Neuron (in vitro differentiated cells): ENCODE results near the gene C4BPB.
"Not testable (repeated sequence)": the region's sequence is repeated elsewhere in the genome, so short reads cannot be mapped to it uniquely, and the experiment has no call there.

ENCODE experiments used
- H2AFZ ChIP-seq: one replicate; pipeline ENCODE4 v1.6.1; 2013; ENCODE audit warnings: low read depth, mild to moderate bottlenecking, inconsistent platforms, low read length, moderate library complexity
- H3K27me3 ChIP-seq: one replicate; pipeline ENCODE4 v1.6.1; 2013; ENCODE audit warnings: low read length; ENCODE audit not compliant: insufficient read depth
- H3K36me3 ChIP-seq: one replicate; pipeline ENCODE4 v1.6.1; 2013; ENCODE audit warnings: low read length; ENCODE audit not compliant: insufficient read depth
- H3K4me1 ChIP-seq: one replicate; pipeline ENCODE4 v1.6.1; 2013; ENCODE audit warnings: low read length; ENCODE audit not compliant: insufficient read depth
- H3K4me3 ChIP-seq: 2 replicates; pipeline ENCODE4 v1.5.1; 2013; ENCODE audit warnings: mild to moderate bottlenecking, low read length, moderate library complexity
- H3K9me3 ChIP-seq: one replicate; pipeline ENCODE4 v1.6.1; 2013; ENCODE audit warnings: low read length

Gene C4BPB, protein sequence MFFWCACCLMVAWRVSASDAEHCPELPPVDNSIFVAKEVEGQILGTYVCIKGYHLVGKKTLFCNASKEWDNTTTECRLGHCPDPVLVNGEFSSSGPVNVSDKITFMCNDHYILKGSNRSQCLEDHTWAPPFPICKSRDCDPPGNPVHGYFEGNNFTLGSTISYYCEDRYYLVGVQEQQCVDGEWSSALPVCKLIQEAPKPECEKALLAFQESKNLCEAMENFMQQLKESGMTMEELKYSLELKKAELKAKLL

DNA sequence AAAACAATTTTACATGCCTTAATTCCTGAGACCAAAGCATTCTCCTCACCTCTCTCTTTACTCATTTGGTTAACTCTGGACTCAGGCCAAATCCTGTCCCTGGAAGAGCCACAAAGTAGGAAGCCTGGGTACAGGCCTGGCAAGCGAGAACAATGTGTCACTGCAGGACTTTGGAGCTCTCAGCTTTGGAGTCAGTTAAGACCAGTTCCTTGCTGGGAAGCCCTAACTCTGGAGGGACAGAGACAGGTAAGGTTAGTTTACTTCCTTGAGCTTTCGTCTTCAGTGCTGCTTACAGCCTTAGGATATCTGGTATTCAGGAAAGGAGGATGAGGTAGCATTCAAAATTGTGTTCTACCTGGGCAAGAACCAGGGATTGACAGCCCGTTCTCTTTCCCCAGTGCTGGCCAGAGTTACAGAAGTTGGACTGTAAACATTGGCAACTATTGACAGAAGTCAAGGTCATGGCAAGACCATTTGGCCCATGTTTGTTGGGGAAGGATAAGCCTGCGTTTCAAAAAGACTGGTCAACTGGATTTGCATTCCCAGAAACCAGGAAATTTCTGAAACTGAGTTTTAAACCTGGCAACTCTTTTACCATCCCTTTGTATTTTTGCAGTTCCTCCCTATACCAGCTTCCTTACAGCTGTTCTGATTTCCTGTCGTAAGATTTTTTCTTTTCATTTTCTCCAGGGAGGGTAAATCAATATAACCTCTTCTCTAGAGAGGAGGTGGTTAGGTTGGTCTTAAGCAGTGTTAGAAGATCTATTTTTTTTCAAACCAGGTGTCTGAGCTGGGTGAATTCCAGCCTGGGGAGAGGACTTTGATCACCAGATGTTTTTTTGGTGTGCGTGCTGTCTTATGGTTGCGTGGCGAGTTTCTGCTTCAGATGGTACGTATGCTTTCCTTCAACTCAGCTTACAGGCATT is at the start of gene C4BPB:
Gene C4BPB, plus strand, starts transcription at position 160 of the 926 bp plus-strand sequence. Its CDS starts 672 bp downstream, at position 832.
- no peak within 1 kb of the TSS for H3K4me3 ChIP-seq
- no peak within 1 kb of the TSS for H2AFZ ChIP-seq
- H3K27me3 ChIP-seq, result peaks cover 9% of the 10 kb centered on the region
- no peaks in the 10 kb centered on the region for H3K9me3 ChIP-seq
- H3K4me1 ChIP-seq, result no peaks in the 10 kb centered on the region
- no peaks in the 10 kb centered on the region for H3K36me3 ChIP-seq

- Histone ChIP-seq H3K9me3 (no peaks in the 10 kb centered on the region), H3K27me3 (peaks cover 4% of the 10 kb centered on the region), H3K4me1 (peaks cover 11% of the 10 kb centered on the region), H3K4me3 (no peak overlapping the region), H2AFZ (no peak overlapping the region), H3K36me3 (no peaks in the 10 kb centered on the region)
These were observed 49.1 kb upstream of the C4BPB start for GRCh38 chr1:207039380-207040180.

GRCh38 chr1:207040181-207040533 is 48.5 kb upstream of the C4BPB start:
- H3K4me3 ChIP-seq, result no peak overlapping the region
- peaks cover under 1% of the 10 kb centered on the region for H3K27me3 ChIP-seq
- no peaks in the 10 kb centered on the region for H3K36me3 ChIP-seq
- no peaks in the 10 kb centered on the region for H3K9me3 ChIP-seq
- peaks cover 11% of the 10 kb centered on the region for H3K4me1 ChIP-seq
- no peak overlapping the region for H2AFZ ChIP-seq

- H3K4me3 ChIP-seq, H2AFZ ChIP-seq, H3K27me3 ChIP-seq, H3K9me3 ChIP-seq, H3K36me3 ChIP-seq: not testable (repeated sequence)
- peaks cover 11% of the 10 kb centered on the region for H3K4me1 ChIP-seq
These were observed 47.3 kb upstream of the C4BPB start for GRCh38 chr1:207041397-207041796.

DNA sequence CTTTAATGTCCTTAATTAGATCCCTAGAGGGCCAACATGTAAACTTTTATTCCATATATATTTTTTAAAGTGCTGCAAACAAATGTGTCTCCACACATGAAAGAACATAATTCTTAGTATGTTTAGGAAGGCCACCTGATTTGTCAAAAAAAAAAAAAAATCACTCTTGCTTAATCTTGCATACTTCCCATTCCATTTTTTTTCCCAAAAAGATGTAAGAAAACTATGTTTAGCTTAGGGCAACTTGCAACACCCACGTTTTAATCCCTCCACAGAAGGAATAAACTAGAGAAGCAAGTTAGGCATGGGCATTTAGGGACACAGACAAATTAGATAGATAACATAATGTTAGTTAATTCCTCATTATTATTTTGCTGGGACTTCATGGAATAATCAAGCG is 43.2 kb upstream of the C4BPB start:
- Histone ChIP-seq H3K9me3 (no peaks in the 10 kb centered on the region), H3K36me3 (peaks cover 37% of the 10 kb centered on the region), H3K27me3 (no peaks in the 10 kb centered on the region), H2AFZ (no peak overlapping the region), H3K4me3 (no peak overlapping the region), H3K4me1 (peaks cover 23% of the 10 kb centered on the region)

GRCh38 chr1:207047505-207047904 is 41.2 kb upstream of the C4BPB start:
- Histone ChIP-seq H2AFZ (no peak overlapping the region), H3K9me3 (no peaks in the 10 kb centered on the region), H3K4me3 (no peak overlapping the region), H3K36me3 (peaks cover 37% of the 10 kb centered on the region), H3K27me3 (no peaks in the 10 kb centered on the region), H3K4me1 (peaks cover 34% of the 10 kb centered on the region)

GRCh38 chr1:207048041-207048440 is 40.6 kb upstream of the C4BPB start:
- Histone ChIP-seq H3K27me3 (no peaks in the 10 kb centered on the region), H3K36me3 (peaks cover 37% of the 10 kb centered on the region), H2AFZ (no peak overlapping the region), H3K4me3 (no peak overlapping the region), H3K4me1 (peaks cover 34% of the 10 kb centered on the region), H3K9me3 (no peaks in the 10 kb centered on the region)

GRCh38 chr1:207049054-207049453 is 39.6 kb upstream of the C4BPB start:
- no peaks in the 10 kb centered on the region for H3K27me3 ChIP-seq
- H3K36me3 ChIP-seq, result peaks cover 37% of the 10 kb centered on the region
- no peaks in the 10 kb centered on the region for H3K9me3 ChIP-seq
- peaks cover 34% of the 10 kb centered on the region for H3K4me1 ChIP-seq
- no peak overlapping the region for H2AFZ ChIP-seq
- peak overlapping the region; percentile 97 for H3K4me3 ChIP-seq

DNA sequence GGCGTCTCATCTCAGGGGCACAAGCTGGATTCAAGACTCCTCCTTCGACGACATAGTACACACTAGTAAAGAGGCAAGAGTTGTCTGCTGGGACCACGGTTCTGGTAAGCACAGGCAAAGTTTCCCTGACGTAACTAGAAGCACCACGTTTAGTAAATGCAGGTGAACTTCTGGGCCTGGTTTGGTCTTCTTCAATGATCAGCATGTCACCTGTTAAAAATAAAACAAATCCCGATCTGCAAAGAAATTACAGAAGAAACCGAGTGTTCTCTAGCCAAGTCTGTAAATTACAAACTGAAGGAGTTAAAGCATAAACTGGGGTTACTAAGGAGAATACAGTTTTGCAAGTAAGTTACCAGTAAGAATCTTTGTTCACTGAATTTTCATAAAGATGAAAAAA is 39.1 kb upstream of the C4BPB start:
- peaks cover 34% of the 10 kb centered on the region for H3K4me1 ChIP-seq
- no peaks in the 10 kb centered on the region for H3K9me3 ChIP-seq
- no peak overlapping the region for H2AFZ ChIP-seq
- H3K36me3 ChIP-seq, result peaks cover 37% of the 10 kb centered on the region
- H3K27me3 ChIP-seq, result no peaks in the 10 kb centered on the region
- peak overlapping the region; percentile 97 for H3K4me3 ChIP-seq

GRCh38 chr1:207049974-207050391 is 38.7 kb upstream of the C4BPB start:
- H3K4me3 ChIP-seq, result peak overlapping the region; percentile 97
- peaks cover 37% of the 10 kb centered on the region for H3K36me3 ChIP-seq
- H3K4me1 ChIP-seq, result peaks cover 34% of the 10 kb centered on the region
- no peaks in the 10 kb centered on the region for H3K9me3 ChIP-seq
- peak overlapping the region; percentile 91 for H2AFZ ChIP-seq
- H3K27me3 ChIP-seq, result no peaks in the 10 kb centered on the region

DNA sequence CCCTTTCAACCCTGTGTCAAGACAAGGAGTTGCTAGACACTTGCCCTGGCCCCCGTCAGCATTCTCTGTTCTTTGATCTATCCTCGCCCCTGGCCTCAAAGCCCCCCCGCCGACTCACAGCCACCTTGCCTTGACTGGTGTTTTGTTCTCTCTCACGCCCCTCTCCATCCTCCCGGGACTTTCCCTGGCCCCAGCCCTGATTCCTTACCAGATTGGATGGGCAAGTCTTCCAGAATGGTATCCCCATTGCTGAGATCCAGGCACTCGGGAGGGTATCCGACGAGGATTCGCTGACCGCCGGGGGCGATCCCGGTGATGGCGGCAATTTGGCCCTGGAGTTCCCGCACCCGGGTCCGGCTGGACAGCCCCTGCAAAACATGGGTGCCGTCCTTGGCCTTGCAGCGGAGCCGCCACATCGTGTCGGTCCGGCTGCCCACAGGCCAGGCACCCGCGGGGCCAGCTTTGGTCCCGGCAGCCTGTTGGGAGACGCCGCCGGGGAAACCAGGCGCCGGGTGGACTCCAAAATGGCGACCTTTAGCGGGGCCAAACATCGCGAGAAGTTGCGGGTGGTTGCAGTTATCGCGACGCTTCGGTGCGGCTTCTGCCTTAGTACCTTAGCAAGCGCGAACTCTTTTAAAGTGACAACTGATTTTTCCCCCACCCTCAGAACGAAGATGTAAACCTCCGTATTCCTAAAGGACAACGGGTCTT is 38.0 kb upstream of the C4BPB start:
- no peaks in the 10 kb centered on the region for H3K27me3 ChIP-seq
- peaks cover 34% of the 10 kb centered on the region for H3K36me3 ChIP-seq
- peak overlapping the region; percentile 91 for H2AFZ ChIP-seq
- H3K9me3 ChIP-seq, result no peaks in the 10 kb centered on the region
- peak overlapping the region; percentile 97 for H3K4me3 ChIP-seq
- peaks cover 34% of the 10 kb centered on the region for H3K4me1 ChIP-seq

GRCh38 chr1:207051191-207051943 is 37.3 kb upstream of the C4BPB start, which contains the start of gene YOD1:
YOD1 (minus strand) TSS chr1:207051208; CDS start chr1:207051030, 178 bp downstream.
- Histone ChIP-seq H3K4me3 (peak within 1 kb of the TSS; percentile 97), H3K4me1 (peaks cover 34% of the 10 kb centered on the region), H2AFZ (peak within 1 kb of the TSS; percentile 91), H3K9me3 (no peaks in the 10 kb centered on the region), H3K27me3 (no peaks in the 10 kb centered on the region), H3K36me3 (peaks cover 28% of the 10 kb centered on the region)
